GM18870 (cell line): ENCODE results near the gene NPBWR2.

ENCODE experiments used
- ATAC-seq: cut with Tn5 transposase; IDR thresholded peaks from one replicate; pipeline ENCODE4 v1.9.1; 2021; ENCODE audit warnings: moderate library complexity; ENCODE audit not compliant: unreplicated experiment

The NPBWR2 gene, protein sequence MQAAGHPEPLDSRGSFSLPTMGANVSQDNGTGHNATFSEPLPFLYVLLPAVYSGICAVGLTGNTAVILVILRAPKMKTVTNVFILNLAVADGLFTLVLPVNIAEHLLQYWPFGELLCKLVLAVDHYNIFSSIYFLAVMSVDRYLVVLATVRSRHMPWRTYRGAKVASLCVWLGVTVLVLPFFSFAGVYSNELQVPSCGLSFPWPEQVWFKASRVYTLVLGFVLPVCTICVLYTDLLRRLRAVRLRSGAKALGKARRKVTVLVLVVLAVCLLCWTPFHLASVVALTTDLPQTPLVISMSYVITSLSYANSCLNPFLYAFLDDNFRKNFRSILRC

DNA sequence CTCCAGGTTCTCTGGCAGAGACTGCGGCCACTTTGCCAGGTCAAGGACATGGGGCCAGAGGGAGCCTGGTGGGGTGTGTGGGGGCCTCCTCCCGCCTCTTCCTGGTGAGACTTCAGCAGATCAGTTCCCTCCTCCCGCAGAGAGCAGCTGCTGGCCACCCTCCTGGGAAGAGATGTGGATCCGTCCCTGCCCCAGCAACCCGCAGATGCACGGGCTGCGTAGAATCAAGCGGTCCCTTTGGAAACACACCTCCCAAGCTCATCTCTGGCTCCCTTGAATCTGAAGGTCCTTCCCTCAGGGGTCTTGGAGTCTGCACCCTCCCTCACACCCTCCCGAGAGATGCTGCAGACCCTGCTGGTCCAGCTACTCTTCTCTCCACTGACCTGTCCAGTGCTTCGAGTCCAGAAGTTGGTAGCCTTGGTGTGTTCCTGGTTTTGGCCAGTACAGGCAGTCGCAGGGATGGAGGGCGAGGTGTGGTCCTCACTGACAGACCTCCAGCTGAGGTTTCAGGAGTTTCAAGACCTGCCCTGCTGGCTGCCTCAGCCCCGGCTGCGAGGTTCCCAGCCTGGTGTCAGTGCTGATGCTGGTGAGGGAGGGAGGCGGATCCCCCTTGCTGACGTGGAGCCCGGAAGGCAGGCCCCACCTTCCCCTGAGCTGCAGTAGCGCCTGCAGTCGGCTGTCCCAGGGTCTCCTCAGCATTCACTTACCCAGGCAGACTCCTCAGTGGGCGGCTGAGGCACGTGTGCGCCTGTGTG lies at the start of gene NPBWR2:
Gene NPBWR2 (minus strand): TSS at position 585 of the 755 bp plus-strand sequence. CDS start 734 bp downstream, outside the sequence.
- ATAC-seq = no peak

DNA sequence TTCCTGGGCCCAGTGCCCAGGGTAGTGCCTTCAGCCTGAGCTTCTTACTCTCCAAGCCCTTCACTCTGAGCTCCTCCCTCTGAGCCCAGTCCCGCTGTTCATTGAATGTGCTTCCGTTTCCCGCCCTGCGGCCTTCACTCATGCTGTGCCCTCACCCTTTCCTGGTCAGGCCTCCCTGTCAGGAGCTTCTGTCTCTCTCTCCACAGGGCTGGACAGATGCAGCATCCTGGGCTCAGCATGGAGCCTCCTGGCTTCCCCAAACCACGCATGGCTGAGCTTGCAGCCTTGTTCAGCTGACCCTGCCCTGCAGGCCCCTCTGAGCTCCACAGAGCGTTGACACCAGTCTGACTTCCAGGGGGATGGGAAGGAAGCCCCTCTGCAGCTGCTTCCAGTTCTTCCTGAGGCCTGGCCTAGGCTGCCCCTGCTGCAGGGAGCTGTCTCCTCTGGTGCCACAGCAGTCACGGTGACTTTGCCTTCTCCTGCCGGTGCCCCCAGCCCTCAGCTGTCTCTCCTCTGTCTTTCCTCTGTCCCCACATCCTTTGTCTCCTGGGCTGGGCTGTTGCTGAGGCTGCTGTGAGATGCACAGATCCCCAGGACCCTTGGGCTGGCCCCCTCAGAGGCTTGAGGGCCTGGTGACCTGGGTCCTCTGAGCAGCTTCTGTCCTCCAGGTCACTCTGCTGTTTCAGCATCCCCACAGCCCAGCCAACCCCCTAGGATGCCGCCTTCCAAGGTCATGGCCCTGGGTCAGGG lies 48.9 kb upstream of the NPBWR2 start:
- ATAC-seq = no peak

DNA sequence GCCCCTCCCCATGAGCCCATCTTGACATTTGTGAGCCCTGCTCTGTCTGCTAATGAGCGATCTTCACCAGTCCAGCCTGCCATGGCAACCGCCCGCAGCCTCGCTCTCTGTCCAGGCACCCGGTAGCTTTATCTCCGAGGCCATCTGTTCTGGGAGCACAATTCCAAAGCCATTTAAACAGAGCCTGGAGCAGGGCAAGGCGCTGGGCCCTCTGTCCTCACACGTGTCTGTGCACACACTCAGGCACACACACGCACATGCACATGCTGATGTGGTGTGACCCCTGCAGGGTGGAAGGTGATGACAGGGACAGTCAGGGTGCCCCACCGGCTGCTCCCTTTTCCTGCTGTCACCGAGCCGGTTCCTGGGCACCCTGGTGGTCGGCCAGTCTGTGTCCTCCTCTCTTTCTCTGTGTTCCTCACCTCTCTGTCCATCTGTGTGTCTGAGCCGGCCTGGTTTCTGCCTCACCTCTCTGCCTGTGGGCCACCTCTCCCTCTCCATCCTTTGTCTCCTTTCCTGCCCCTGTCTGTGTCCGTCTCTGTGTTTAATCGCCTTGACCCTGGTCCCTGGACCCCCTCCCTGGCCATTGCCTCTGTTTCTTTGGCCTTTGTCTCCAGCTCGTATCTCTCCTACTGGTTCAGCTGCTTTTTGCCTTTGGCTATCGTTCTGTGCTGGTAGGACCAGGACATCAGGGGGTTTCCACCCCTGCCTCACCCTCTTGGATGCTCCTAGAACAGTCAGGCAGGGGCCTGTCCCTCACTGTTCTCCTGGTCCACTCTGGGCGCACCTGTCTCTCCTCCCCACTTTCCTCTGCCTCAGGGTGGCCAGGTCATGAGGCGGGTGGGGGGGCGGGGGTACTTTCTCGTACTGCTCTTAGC lies 48.1 kb upstream of the NPBWR2 start:
- no peak for ATAC-seq

DNA sequence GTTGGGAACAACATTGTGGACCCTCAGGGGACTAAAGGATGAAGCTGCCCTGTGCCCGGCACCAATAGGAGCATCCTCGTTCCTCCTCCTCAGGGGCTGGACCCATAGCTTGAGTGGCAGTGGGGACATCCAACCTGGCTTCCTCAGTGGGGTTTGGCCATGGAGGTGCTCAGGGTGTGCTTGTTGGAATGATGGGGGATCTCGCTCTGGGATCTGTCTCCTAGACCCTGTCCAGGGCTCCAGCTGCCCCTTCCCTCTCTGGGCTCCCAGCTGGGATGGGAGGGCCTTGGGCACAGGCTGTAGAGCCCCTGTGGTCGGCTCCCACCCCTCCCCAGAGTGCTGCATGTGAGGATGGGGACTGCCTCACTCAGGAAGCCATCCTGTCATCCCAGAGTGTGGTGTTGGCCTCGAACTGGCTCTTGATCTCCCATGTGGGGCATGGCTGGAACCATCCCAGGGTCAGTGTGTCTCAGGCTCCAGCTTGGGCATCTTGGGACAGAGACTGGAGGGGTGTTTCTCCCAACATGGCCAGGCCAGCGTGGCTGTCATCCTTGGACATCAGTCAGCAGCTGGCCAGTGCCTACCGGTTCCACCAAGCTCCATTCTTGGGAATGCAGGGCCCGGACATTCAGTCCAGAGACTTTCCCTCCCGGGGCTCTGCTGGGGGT lies 47.4 kb upstream of the NPBWR2 start:
- no peak for ATAC-seq

DNA sequence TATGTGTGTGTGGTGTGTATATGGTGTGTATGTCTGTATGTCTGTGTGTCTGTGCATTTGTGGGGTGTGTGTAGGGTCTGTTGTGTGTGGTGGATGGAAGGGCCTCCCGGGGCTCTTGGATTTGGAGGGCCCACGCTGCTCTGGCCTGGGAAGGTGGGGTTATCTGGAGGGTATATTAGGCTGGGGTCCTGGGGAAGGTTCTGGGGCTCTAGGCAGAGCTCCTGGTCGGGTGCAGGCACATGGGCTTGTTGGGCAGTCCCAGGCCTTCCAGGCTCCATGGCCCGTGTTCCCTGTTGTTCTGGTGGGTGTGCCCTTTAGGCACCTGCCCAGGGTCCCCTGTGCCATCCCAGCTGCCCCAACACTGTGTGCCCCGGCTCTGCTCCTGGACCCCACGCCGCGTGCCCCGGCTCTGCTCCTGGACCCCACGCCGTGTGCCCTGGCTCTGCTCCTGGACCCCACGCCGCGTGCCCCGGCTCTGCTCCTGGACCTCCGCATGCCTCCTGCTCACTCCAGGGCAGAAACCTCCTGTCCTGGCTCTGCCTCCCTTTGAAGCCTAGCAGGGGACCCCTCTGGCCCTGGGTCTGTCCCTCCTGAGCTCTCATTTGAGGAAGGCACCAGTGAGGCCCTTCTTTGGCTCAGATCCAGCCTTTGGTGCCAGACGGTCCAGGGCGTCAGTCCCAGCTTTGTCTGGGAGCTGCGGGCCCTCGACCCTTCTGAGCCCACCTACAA lies 46.7 kb upstream of the NPBWR2 start:
- no peak for ATAC-seq

DNA sequence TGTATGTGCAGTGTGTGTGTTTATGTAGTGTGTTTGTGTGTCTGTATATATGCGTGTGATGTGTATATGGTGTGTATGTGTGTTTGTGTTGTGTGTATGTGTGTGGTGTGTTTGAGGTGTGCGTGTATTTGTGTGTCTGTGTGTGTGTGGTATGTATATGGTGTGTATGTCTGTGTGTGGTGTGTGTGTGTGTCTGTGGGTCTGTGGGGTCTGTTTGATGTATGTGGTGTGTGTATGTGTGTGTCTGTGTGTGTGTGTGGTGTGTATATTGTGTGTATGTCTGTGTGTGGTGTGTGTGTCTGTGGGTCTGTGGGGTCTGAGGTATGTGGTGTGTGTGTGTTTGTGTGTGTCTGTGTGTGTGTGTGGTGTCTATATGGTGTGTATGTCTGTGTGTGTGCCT lies 46.0 kb upstream of the NPBWR2 start:
- ATAC-seq = no peak

DNA sequence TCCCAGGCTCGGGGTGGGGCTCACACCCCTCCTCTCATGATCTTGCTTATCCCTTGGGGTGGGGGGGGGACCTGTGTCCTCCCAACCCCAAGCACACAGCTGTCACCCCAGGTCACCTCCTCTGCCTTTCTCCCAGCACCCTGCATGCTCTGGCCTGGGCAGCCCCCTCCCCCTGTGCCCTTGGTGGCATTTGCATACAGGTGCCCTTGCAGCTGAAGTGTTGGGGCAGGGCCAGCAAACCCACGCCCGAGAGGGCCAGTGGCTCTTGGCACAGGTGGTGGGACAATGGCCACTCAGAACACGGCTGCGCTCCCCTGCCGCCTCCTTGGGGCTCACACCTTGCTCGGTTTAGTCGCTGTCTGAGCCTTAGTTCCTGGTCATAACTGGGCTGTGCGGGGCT lies 45.5 kb upstream of the NPBWR2 start:
- ATAC-seq = no peak

DNA sequence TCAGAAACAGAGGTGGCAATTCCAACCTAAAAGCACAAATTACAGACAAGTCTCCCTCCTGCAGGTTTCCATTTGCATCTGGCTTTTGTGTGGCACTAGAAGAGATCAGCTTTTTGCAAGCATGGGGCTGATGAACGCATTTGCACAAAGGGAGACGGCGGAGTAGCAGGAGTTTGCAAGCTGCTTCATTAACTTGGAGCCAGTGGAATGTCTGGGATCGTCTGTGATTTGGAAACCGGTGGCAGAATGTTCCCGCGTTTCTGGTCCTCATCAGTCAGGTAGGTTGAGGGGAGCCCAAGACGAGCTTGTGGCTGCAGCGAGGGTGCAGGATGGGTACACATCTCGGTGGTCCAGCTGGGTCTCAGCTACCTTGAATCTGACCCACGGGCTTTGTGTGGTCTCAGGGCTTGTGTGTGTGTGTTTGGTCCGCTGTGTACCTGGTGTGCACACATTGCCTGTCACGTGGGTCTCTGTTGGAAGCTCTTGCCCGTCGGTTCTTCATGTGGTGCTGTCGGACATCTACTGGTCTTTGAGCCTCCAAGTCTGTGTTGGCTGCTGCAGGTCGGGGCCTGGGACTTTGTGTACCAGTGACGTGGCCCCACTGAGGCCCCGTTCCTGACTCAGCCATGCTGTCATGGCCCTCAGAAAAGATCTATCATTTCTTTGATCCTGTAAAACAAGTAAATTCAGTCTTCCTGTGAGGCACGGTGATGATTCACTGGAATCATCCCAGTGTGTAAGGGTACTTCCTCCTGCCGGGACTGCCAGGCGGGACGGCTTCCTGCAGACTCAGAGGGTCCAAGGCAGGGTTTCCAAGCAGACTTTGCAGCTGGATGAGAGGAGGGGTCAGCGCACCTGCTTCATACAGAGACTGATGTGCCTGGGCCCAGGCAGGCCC lies 44.5 kb upstream of the NPBWR2 start:
- ATAC-seq = no peak

DNA sequence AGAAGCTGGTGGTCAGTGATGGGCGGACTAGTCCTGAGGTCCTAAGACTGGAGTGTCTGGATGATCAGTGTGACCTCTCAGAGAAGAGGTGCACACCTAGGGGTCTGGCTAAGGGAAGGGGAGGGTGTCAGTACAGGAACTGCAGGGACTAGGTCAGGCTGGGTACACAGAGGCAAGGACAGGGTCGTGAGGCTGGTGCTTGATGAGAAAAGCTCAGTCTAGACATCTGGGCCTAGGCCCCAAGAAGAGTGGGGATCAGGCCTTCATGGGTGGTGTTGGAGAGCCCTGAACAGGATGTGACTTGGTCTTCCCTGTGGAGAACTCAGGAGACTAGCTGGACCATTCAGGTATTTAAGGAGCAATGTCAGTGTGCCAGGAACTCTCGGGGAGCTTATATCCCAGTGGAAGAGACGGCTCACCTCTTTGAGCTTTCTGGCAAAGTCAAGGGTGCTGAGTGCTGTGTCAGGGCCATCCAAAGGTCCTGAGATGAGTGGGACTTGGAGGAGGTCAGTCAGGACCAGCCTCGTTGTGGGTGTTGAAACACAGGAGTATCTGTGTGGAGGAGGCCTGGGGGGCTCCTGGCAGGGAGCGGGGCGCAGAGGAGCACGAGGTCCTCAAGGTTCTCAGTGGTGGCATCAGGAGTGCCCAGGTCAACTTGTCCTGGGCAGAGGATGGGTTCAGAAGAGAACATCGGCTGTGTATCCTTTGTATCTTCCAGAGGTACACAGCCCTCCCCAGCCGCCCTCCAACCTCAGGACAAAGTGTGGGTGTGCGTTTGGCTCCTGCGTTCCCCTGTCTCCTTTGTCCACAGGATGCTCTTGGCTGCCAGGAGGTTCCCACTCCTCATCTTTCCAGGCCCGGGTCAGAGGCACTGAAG lies 43.6 kb upstream of the NPBWR2 start:
- ATAC-seq = no peak

DNA sequence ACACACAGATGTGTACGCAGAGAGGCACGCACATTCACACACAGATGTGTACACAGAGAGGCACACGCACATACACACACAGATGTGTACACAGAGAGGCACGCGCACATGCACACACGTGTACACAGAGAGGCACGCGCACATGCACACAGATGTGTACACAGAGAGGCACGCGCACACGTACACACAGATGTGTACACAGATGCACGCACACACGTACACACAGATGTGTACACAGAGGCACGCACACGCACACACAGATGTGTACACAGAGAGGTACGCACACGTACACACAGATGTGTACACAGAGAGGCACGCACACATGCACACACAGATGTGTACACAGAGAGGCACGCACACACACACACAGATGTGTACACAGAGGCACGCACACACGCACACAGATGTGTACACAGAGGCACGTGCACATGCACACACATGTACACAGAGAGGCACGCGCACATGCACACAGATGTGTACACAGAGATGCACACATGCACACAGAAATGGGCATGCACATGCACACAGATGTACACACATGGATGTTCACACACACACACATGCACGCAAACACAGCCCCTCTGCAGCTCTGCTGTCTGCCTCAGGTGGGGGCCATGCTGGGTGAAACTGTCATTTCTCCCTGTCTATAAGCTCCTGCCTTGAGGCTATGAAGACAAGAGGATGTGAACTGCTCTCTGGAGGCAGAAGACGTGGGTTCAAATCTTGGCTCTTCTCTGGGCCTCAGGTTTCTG lies 42.6 kb upstream of the NPBWR2 start:
- no peak for ATAC-seq

DNA sequence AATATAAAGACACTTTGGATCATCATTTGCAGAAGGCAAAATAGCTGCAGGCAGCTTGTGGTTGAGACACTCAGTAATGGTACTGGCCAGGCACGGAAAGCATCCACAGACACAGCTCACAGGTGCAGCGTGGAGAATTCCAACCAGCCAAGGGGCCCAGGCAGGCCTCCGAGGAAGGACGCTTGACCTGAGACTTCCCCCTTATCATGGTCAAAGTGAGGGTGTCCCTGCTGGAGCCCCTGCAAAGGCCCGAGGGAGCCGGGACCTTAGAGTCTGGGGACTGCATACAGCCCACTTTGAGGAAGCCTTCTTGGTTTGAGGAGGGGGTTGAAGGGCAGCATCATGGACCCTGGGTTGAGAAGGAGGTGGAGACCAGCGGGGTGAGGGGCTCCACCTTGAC lies 41.8 kb upstream of the NPBWR2 start:
- no peak for ATAC-seq

DNA sequence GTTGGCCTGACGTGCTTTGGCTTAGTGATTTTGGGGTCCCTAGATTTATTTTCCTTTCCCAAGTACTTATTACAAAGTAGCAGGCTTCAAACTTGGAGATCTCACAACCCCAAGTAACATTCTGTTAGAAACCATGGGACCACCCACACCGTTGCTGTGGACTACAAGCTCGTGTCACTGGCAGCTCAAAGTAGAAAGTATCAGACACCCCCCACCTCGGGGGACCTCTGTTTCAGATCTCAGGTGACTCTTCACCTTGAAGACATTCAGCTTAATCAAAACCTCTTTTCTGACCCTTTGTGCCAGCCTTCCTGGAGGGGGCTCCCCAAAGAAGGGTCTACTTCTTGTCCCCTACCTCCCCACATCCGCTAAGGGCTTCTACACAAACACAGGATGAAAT lies 41.2 kb upstream of the NPBWR2 start:
- ATAC-seq = no peak

DNA sequence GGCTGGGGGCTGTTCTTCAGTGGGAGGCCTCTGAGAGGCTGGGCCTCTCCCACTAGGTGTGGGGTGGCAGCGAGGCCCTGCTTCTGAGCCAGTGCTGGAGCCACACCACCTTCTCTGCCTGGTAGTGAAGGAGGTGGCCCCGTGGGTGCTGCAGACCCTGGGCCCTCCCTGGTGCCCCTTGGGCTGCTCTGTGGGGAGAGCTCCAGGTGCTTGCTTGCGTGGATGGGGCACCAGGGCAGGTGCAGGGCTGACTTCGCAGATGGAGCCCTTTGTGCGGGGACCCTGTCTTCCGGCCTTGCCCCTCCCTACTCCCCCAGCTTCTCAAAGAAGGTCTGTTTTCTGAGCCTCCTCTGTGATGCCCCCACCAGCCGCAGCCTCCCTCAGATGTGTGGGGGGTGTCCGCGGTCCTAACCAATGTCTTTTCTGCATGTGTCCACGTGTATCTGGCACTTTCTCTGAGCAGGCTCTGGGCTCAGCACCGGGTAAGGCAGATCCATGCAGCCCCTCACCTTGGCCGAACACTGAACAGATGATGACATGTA lies 39.6 kb upstream of the NPBWR2 start:
- no peak for ATAC-seq

DNA sequence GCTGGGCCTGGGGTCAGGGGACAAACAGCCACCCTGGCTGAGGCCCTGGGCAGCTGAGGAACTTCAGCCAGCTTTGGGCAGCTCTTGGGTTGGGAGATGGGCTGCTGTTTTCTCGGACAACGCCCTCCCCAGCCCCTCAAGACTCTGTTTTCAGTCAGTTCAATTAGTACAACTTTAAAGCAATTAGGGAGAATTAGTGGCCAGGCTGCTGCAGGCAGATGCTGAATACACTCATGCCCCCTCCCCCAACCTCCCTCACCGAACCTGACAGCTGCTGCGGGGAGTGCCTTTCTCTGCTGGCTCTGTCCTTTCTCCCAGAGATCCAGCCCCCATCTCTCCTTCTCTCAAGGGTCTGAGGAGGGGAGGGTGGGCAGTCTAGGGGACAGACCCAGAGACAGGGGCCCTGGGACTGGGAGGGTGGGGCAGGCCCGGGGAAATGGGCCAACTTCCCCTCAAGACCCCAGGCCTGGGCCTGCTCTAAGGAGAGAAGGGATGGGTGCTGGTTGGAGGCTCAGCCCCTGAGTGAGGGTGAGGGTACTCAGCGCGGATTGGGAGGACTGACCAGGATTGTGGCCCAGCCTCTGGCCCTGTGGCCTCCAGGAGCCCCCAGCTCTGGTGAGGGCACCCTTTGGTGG lies 39.1 kb upstream of the NPBWR2 start:
- no peak for ATAC-seq

DNA sequence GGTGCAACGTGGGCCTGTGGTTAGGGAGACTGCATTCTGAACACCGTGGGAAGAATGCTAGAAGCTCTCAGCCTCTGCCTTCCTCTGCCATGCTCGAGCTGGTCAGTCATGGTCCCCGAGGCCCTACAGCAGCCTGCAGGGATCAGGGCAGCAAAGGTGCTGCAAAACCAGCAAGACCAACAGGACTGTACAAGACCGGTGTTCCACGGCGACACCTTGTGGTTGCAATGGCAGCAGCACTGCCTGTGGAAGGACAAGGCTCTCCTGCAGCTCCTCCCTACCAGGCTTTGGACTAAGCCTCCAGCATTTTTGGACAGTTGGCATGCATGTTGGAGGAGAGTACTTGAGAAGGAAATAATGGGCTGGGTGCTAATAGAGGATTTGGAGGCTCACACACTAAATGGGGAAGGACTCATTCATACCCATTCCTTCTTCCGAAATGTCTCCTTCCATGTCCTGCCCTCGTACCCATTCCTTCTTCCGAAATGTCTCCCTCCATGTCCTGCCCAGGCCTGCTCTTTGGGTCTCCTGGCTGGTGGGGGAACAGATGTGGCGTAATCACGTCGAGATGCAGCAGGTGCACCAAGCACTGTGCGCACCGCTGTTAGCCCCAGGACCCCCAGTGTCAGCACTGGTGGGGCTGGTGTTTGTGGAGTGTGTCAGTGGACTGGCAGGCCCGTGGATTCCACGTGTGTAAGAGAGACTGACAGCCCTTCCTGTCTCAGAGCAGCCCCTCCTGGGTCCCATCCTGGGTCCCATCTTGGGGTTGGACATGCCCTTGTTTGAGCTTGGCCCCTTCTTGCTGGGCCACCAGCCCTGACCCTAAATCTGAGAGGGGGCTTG lies 38.3 kb upstream of the NPBWR2 start:
- no peak for ATAC-seq
